Parathyroid adenoma (tissue), 2 donors: Measurements from ENCODE around the gene BCL11A.

Experiments used
- H2AFZ ChIP-seq: fragments of 300-600 bp; sonication (generic); one replicate; pipeline ENCODE4 v1.7.0; 2017; ENCODE audit warnings: antibody characterized with exemption, mild to moderate bottlenecking
- H3K27ac ChIP-seq: fragments of 300-600 bp; sonication (generic); one replicate; pipeline ENCODE4 v1.7.0; 2017
- H3K27me3 ChIP-seq: fragments of 300-600 bp; sonication (generic); one replicate; pipeline ENCODE4 v1.7.0; 2017; ENCODE audit warnings: low read length; ENCODE audit not compliant: control insufficient read depth, insufficient read depth
- H3K36me3 ChIP-seq: fragments of 300-600 bp; sonication (generic); one replicate; pipeline ENCODE4 v1.7.0; 2017; ENCODE audit warnings: low read length; ENCODE audit not compliant: control insufficient read depth, insufficient read depth
- H3K4me1 ChIP-seq: fragments of 300-600 bp; sonication (generic); one replicate; pipeline ENCODE4 v1.7.0; 2017; ENCODE audit warnings: control low read depth
- H3K4me2 ChIP-seq: fragments of 300-600 bp; sonication (generic); one replicate; pipeline ENCODE4 v1.7.0; 2017; ENCODE audit warnings: low read length
- H3K4me3 ChIP-seq: fragments of 300-600 bp; sonication (generic); one replicate; pipeline ENCODE4 v1.7.0; 2017; ENCODE audit warnings: low read depth, low read length
- H3K79me2 ChIP-seq: fragments of 300-600 bp; sonication (generic); one replicate; pipeline ENCODE4 v1.7.0; 2017; ENCODE audit warnings: control low read depth
- H3K9ac ChIP-seq: fragments of 300-600 bp; sonication (generic); one replicate; pipeline ENCODE4 v1.7.0; 2017; ENCODE audit warnings: mild to moderate bottlenecking
- H3K9me3 ChIP-seq: fragments of 300-600 bp; sonication (generic); one replicate; pipeline ENCODE4 v1.7.0; 2017; ENCODE audit warnings: low read length; ENCODE audit not compliant: control insufficient read depth
- CTCF ChIP-seq: fragments of 300-600 bp; sonication (generic); IDR thresholded peaks from one replicate; pipeline ENCODE4 v1.7.0; 2017; ENCODE audit warnings: antibody characterized with exemption, mild to moderate bottlenecking
- donor health status: primary hyperparathyroidism.

The BCL11A gene

GRCh38 chr2:60553495-60554073 lies at the start of gene BCL11A:
Gene BCL11A, minus strand, starts transcription at chr2:60553654. Its CDS starts 384 bp downstream, at chr2:60553270.
- Histone ChIP-seq H3K4me2 (peak within 1 kb of the TSS; percentile 96), H3K9ac (no peak within 1 kb of the TSS), H3K27ac (no peak within 1 kb of the TSS), H2AFZ (peak within 1 kb of the TSS; percentile 79), H3K9me3 (no peaks in the 10 kb centered on the region), H3K36me3 (no peaks in the 10 kb centered on the region), H3K27me3 (no peaks in the 10 kb centered on the region), H3K4me3 (peak within 1 kb of the TSS; percentile 72), H3K79me2 (no peaks in the 10 kb centered on the region), H3K4me1 (no peaks in the 10 kb centered on the region)
- no peak for TF ChIP-seq CTCF

GRCh38 chr2:60602828-60603532 lies 49.5 kb upstream of the BCL11A start:
- Histone ChIP-seq H3K9me3 (peaks cover 5% of the 10 kb centered on the region), H3K9ac (no peak overlapping the region), H3K4me1 (no peaks in the 10 kb centered on the region), H3K27me3 (no peaks in the 10 kb centered on the region), H3K27ac (no peak overlapping the region), H3K4me2 (no peak overlapping the region), H3K36me3 (no peaks in the 10 kb centered on the region), H3K4me3 (no peak overlapping the region), H2AFZ (peak overlapping the region; percentile 71), H3K79me2 (no peaks in the 10 kb centered on the region)
- TF ChIP-seq CTCF: no peak

- Histone ChIP-seq H3K4me3 (no peak overlapping the region), H3K27me3 (no peaks in the 10 kb centered on the region), H3K9ac (no peak overlapping the region), H3K9me3 (peaks cover 5% of the 10 kb centered on the region), H3K27ac (no peak overlapping the region), H3K79me2 (no peaks in the 10 kb centered on the region), H3K4me2 (no peak overlapping the region), H3K4me1 (no peaks in the 10 kb centered on the region), H3K36me3 (no peaks in the 10 kb centered on the region), H2AFZ (no peak overlapping the region)
- no peak for TF ChIP-seq CTCF
Observed at GRCh38 chr2:60602388-60602787, 48.9 kb upstream of the BCL11A start.

- no peak overlapping the region for H3K27ac ChIP-seq
- H2AFZ ChIP-seq: no peak overlapping the region
- TF ChIP-seq CTCF: no peak
- H3K4me1 ChIP-seq: no peaks in the 10 kb centered on the region
- H3K4me2 ChIP-seq: no peak overlapping the region
- H3K36me3 ChIP-seq: no peaks in the 10 kb centered on the region
- H3K4me3 ChIP-seq: no peak overlapping the region
- no peak overlapping the region for H3K9ac ChIP-seq
- H3K9me3 ChIP-seq: peaks cover 5% of the 10 kb centered on the region
- H3K27me3 ChIP-seq: no peaks in the 10 kb centered on the region
- H3K79me2 ChIP-seq: no peaks in the 10 kb centered on the region
Observed at GRCh38 chr2:60598271-60598670, 44.8 kb upstream of the BCL11A start.

- H3K9me3 ChIP-seq: peaks cover 5% of the 10 kb centered on the region
- H2AFZ ChIP-seq: no peak overlapping the region
- no peaks in the 10 kb centered on the region for H3K4me1 ChIP-seq
- H3K4me2 ChIP-seq: no peak overlapping the region
- no peaks in the 10 kb centered on the region for H3K27me3 ChIP-seq
- H3K36me3 ChIP-seq: no peaks in the 10 kb centered on the region
- no peak for TF ChIP-seq CTCF
- H3K79me2 ChIP-seq: no peaks in the 10 kb centered on the region
- no peak overlapping the region for H3K9ac ChIP-seq
- no peak overlapping the region for H3K27ac ChIP-seq
- H3K4me3 ChIP-seq: no peak overlapping the region
Observed at GRCh38 chr2:60597346-60597745, 43.9 kb upstream of the BCL11A start.
